ENCODE results near the gene SPTBN5.

DNA sequence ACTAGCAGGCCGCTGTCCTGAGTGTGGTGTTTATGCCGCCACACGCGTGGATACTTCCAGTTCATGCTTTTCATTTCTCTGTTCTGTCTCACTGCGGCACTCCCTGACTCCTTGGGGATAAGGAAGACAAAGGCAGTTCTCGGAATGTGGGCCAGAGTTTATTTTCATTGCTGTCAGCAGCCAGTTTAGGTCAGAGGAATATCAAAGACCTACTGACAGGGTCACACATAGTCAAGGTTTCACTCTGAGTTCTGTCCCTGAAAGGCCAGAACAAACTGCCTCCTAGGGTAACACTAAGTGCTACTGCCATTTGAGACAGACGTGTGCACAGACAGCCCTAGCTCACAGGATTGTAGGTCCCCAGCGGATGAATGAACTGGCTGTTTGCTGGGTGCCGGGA, 27.3 kb upstream of the SPTBN5 start:
- TF ChIP-seq POLR2A (IDR thresholded peaks at IDR 0.05), result no peak
- TF ChIP-seq, protein P1, sequence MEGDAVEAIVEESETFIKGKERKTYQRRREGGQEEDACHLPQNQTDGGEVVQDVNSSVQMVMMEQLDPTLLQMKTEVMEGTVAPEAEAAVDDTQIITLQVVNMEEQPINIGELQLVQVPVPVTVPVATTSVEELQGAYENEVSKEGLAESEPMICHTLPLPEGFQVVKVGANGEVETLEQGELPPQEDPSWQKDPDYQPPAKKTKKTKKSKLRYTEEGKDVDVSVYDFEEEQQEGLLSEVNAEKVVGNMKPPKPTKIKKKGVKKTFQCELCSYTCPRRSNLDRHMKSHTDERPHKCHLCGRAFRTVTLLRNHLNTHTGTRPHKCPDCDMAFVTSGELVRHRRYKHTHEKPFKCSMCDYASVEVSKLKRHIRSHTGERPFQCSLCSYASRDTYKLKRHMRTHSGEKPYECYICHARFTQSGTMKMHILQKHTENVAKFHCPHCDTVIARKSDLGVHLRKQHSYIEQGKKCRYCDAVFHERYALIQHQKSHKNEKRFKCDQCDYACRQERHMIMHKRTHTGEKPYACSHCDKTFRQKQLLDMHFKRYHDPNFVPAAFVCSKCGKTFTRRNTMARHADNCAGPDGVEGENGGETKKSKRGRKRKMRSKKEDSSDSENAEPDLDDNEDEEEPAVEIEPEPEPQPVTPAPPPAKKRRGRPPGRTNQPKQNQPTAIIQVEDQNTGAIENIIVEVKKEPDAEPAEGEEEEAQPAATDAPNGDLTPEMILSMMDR (IDR thresholded peaks at IDR 0.05), result no peak
